GM12801 (cell line): Measurements from ENCODE around the gene TRAPPC1.

ENCODE experiments used
- CTCF ChIP-seq: IDR thresholded peaks from one replicate; pipeline ENCODE4 v1.5.1; 2011; ENCODE audit warnings: control low read depth; ENCODE audit not compliant: insufficient read length; ENCODE audit errors: extremely low read depth

TRAPPC1 gene

GRCh38 chr17:7931709-7932482, at the start of gene TRAPPC1, which contains the start of gene CNTROB:
Gene TRAPPC1 (minus strand): TSS chr17:7931946. CDS start chr17:7931829, 117 bp downstream.
Gene CNTROB (plus strand): TSS chr17:7932206. CDS start chr17:7933080, 874 bp downstream.
- no peak for TF ChIP-seq CTCF

- TF ChIP-seq CTCF, result no peak
Measured at GRCh38 chr17:7977805-7978204, 46.1 kb upstream of the TRAPPC1 start.

- no peak for TF ChIP-seq CTCF
Measured at GRCh38 chr17:7977039-7977438, 45.3 kb upstream of the TRAPPC1 start.

- TF ChIP-seq CTCF, result no peak
Measured at GRCh38 chr17:7974638-7975131, 42.9 kb upstream of the TRAPPC1 start.

GRCh38 chr17:7972131-7972785, 40.5 kb upstream of the TRAPPC1 start:
- TF ChIP-seq CTCF, result no peak

- no peak for TF ChIP-seq CTCF
Measured at GRCh38 chr17:7971651-7972050, 39.9 kb upstream of the TRAPPC1 start.

GRCh38 chr17:7969433-7969832, 37.7 kb upstream of the TRAPPC1 start:
- no peak for TF ChIP-seq CTCF
